ENCODE results near the gene MMEL1.

GRCh38 chr1:2571348-2571747 is 61.5 kb downstream of the MMEL1 start:
- no peak for TF ChIP-seq CTCF (IDR thresholded peaks at IDR 0.05; ENCODE audit: poor library complexity, severe bottlenecking)
- no peak for TF ChIP-seq EZH2 (IDR thresholded peaks at IDR 0.05; ENCODE audit: borderline replicate concordance, insufficient read depth, low read length, poor library complexity, severe bottlenecking)
- no peak for TF ChIP-seq POLR2AphosphoS5 (IDR thresholded peaks at IDR 0.05)
- no peak for TF ChIP-seq TAF1 (IDR thresholded peaks at IDR 0.05; ENCODE audit: low read depth)
- TF ChIP-seq RAD21 (conservative IDR thresholded peaks at IDR 0.05) = no peak
- TF ChIP-seq SMC3 (conservative IDR thresholded peaks at IDR 0.05; ENCODE audit: poor library complexity) = no peak
- no peak for TF ChIP-seq EP300 (conservative IDR thresholded peaks at IDR 0.05; ENCODE audit: poor library complexity, severe bottlenecking)
- TF ChIP-seq MXI1 (conservative IDR thresholded peaks at IDR 0.05; ENCODE audit: poor library complexity, severe bottlenecking) = no peak
